Measurements from ENCODE around the gene ZIC1.

DNA sequence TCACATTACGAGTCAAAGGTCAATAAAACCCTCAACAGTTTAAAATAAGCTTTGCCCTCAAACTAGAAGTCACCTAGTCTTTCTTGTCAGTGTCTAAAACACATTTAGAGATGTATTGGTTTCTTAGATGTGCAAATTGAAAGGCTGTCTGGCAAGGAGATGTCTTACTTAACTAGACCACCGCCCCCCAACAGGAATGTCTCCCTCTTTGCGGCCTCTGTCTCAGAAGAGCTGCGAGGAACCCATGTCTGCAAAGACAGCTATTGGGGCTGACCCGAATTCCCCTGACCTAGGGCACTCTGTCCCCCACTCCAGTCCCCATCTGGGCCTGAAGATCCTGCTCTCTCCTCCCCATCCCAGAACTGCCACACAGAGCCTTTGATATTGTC lies 49.1 kb upstream of the ZIC1 start:
- TF ChIP-seq, protein P1, sequence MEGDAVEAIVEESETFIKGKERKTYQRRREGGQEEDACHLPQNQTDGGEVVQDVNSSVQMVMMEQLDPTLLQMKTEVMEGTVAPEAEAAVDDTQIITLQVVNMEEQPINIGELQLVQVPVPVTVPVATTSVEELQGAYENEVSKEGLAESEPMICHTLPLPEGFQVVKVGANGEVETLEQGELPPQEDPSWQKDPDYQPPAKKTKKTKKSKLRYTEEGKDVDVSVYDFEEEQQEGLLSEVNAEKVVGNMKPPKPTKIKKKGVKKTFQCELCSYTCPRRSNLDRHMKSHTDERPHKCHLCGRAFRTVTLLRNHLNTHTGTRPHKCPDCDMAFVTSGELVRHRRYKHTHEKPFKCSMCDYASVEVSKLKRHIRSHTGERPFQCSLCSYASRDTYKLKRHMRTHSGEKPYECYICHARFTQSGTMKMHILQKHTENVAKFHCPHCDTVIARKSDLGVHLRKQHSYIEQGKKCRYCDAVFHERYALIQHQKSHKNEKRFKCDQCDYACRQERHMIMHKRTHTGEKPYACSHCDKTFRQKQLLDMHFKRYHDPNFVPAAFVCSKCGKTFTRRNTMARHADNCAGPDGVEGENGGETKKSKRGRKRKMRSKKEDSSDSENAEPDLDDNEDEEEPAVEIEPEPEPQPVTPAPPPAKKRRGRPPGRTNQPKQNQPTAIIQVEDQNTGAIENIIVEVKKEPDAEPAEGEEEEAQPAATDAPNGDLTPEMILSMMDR (IDR thresholded peaks at IDR 0.05), result no peak
- TF ChIP-seq, protein P2, sequence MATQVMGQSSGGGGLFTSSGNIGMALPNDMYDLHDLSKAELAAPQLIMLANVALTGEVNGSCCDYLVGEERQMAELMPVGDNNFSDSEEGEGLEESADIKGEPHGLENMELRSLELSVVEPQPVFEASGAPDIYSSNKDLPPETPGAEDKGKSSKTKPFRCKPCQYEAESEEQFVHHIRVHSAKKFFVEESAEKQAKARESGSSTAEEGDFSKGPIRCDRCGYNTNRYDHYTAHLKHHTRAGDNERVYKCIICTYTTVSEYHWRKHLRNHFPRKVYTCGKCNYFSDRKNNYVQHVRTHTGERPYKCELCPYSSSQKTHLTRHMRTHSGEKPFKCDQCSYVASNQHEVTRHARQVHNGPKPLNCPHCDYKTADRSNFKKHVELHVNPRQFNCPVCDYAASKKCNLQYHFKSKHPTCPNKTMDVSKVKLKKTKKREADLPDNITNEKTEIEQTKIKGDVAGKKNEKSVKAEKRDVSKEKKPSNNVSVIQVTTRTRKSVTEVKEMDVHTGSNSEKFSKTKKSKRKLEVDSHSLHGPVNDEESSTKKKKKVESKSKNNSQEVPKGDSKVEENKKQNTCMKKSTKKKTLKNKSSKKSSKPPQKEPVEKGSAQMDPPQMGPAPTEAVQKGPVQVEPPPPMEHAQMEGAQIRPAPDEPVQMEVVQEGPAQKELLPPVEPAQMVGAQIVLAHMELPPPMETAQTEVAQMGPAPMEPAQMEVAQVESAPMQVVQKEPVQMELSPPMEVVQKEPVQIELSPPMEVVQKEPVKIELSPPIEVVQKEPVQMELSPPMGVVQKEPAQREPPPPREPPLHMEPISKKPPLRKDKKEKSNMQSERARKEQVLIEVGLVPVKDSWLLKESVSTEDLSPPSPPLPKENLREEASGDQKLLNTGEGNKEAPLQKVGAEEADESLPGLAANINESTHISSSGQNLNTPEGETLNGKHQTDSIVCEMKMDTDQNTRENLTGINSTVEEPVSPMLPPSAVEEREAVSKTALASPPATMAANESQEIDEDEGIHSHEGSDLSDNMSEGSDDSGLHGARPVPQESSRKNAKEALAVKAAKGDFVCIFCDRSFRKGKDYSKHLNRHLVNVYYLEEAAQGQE (IDR thresholded peaks at IDR 0.05; ENCODE audit: insufficient read depth in 1 of 2, low read depth in 2 of 2, low read length in 1 of 2), result no peak
- TF ChIP-seq POLR2AphosphoS5 (IDR thresholded peaks at IDR 0.05; ENCODE audit: low read depth, low read length), result no peak
- no peak for TF ChIP-seq SIN3A (IDR thresholded peaks at IDR 0.05; ENCODE audit: borderline replicate concordance, insufficient read depth, low read depth, low read length)
- no peak for TF ChIP-seq TCF7L2 (IDR thresholded peaks at IDR 0.05; ENCODE audit: low read depth, low read length)
